Measurements from ENCODE around the gene MN1.

- TF ChIP-seq CTCF (conservative IDR thresholded peaks at IDR 0.05; ENCODE audit: low read depth in 2 of 2) (no peak), EZH2 (IDR thresholded peaks at IDR 0.05; ENCODE audit: low read depth, unreplicated experiment) (no peak), POLR2AphosphoS5 (IDR thresholded peaks at IDR 0.05; ENCODE audit: low read depth) (no peak), ETS1 (IDR thresholded peaks at IDR 0.05) (no peak), EZH2phosphoT487 (IDR thresholded peaks at IDR 0.05; ENCODE audit: unreplicated experiment) (no peak), REST (IDR thresholded peaks at IDR 0.05; ENCODE audit: unreplicated experiment) (no peak), ZNF331 (CRISPR knock-in tag; IDR thresholded peaks at IDR 0.05; ENCODE audit: low read depth) (no peak), NANOG (IDR thresholded peaks at IDR 0.05; ENCODE audit: borderline replicate concordance) (no peak), STAT1 (IDR thresholded peaks at IDR 0.05; ENCODE audit: unreplicated experiment) (no peak), JUNB (IDR thresholded peaks at IDR 0.05; ENCODE audit: unreplicated experiment) (no peak), CREB1 (CRISPR knock-in tag; IDR thresholded peaks at IDR 0.05; ENCODE audit: low read depth) (no peak)
Measured at GRCh38 chr22:27776650-27776958, 25.0 kb downstream of the MN1 start.
